Body of pancreas (tissue), 4 donors: ENCODE measurements around the gene TMEM208.

Source experiments
- POLR2A ChIP-seq, 3 donors: fragments of 450-650 bp; IDR thresholded peaks; one replicate each; pipeline ENCODE4 v1.6.1; 2016; ENCODE audit warnings: antibody characterized with exemption in 3 of 3, mild to moderate bottlenecking in 2 of 3
- TF ChIP-seq, protein P1 (sequence below), 7 experiments: fragments of 450-650 bp in 4 of 7; fragments of 200-600 bp in 3 of 7; sonication (generic) in 3 of 7; IDR thresholded peaks; one replicate each; pipeline ENCODE4 v1.5.1; 2016 to 2019; ENCODE audit warnings: antibody characterized with exemption in 7 of 7

DNA sequence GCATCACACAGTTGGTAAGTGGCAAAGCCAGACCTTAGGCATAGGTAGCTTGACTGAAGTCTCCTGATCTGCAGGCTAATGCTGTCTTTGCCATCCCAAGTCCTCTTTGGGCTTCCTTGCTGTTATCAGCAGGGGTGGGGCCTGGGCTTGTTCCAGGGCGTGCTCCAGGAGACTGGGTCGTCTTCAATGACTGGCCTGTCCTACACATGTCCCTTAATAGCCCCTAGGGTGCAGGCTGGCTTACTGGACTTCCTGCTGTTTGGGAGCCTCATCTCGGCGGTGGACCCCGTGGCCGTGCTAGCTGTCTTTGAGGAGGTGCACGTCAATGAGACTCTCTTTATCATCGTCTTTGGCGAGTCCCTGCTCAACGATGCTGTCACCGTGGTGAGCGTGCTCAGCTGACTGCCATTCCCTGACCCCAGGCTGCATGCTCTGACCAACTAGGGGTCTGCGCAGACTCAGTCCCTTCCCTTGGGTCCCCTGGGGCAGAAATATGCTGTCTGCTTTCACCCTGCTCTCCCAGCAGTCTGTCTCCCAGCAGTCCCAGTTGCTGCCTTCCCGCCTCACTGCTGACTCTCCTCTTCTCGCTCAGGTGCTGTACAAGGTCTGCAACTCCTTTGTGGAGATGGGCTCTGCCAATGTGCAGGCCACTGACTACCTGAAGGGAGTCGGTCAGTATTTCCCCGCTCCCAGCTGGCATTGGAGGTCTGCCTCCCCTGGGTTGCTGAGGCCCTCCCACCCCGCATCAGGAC lies 28.0 kb downstream of the TMEM208 start:
- TF ChIP-seq, protein P1, sequence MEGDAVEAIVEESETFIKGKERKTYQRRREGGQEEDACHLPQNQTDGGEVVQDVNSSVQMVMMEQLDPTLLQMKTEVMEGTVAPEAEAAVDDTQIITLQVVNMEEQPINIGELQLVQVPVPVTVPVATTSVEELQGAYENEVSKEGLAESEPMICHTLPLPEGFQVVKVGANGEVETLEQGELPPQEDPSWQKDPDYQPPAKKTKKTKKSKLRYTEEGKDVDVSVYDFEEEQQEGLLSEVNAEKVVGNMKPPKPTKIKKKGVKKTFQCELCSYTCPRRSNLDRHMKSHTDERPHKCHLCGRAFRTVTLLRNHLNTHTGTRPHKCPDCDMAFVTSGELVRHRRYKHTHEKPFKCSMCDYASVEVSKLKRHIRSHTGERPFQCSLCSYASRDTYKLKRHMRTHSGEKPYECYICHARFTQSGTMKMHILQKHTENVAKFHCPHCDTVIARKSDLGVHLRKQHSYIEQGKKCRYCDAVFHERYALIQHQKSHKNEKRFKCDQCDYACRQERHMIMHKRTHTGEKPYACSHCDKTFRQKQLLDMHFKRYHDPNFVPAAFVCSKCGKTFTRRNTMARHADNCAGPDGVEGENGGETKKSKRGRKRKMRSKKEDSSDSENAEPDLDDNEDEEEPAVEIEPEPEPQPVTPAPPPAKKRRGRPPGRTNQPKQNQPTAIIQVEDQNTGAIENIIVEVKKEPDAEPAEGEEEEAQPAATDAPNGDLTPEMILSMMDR (IDR thresholded peaks at IDR 0.05), result no peak
- TF ChIP-seq POLR2A (IDR thresholded peaks at IDR 0.05), result no peak
